Suprapubic skin (tissue), 4 donors: ENCODE data around the gene TTF2.

Experiments used
- EP300 ChIP-seq: sonication (generic); formaldehyde crosslinking; IDR thresholded peaks from one replicate; pipeline ENCODE4 v1.6.1; 2017; ENCODE audit warnings: antibody characterized with exemption
- POLR2A ChIP-seq, 2 donors: fragments of 450-650 bp; IDR thresholded peaks; one replicate each; pipeline ENCODE4 v1.6.1; 2017; ENCODE audit warnings: antibody characterized with exemption in 2 of 2, mild to moderate bottlenecking in 2 of 2, moderate library complexity in 2 of 2
- POLR2AphosphoS5 ChIP-seq, 3 donors: sonication (generic); formaldehyde crosslinking; IDR thresholded peaks; one replicate each; pipeline ENCODE4 v1.6.1; 2017; ENCODE audit warnings: antibody characterized with exemption in 3 of 3
- TF ChIP-seq, protein P1 (sequence below), 2 donors: fragments of 200-600 bp in 1 of 2; fragments of 450-650 bp in 1 of 2; sonication (generic) in 1 of 2; IDR thresholded peaks; one replicate each; pipeline ENCODE4 v1.5.1; 2016 to 2019; ENCODE audit warnings: antibody characterized with exemption in 2 of 2, mild to moderate bottlenecking in 1 of 2, moderate library complexity in 1 of 2

DNA sequence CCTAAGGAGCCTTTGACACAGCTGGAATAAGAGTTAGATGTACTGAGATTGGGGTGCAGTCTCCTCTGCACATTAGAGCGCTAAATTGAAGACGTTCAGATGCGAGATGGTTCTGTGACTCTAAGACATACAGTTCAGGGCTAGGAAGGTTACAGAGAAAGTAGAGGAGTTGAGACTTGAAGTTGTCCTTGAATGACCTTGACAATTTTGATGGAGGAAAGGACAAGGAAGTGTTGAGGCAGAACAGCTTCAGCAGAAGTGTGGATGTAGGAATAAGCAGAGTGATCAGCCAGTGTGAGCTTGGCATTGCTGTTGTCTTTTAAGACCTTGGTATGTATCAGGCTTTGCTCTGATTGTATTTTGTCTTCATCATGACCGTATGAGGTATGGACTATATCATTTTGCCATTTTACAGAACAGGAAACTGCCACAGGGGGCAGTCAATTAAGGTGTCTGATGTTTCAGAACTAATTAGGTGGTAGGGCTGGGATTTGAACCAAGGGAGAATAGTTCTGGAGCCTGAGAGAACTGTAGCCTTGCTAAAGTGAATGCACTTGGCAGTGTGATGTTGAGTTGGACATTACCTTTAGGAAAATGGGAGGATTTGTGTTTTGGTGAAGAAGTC, 9.2 kb downstream of the TTF2 start:
- TF ChIP-seq POLR2AphosphoS5 (IDR thresholded peaks at IDR 0.05) (no peak), POLR2A (IDR thresholded peaks at IDR 0.05) (no peak), EP300 (no peak)
- TF ChIP-seq, protein P1, sequence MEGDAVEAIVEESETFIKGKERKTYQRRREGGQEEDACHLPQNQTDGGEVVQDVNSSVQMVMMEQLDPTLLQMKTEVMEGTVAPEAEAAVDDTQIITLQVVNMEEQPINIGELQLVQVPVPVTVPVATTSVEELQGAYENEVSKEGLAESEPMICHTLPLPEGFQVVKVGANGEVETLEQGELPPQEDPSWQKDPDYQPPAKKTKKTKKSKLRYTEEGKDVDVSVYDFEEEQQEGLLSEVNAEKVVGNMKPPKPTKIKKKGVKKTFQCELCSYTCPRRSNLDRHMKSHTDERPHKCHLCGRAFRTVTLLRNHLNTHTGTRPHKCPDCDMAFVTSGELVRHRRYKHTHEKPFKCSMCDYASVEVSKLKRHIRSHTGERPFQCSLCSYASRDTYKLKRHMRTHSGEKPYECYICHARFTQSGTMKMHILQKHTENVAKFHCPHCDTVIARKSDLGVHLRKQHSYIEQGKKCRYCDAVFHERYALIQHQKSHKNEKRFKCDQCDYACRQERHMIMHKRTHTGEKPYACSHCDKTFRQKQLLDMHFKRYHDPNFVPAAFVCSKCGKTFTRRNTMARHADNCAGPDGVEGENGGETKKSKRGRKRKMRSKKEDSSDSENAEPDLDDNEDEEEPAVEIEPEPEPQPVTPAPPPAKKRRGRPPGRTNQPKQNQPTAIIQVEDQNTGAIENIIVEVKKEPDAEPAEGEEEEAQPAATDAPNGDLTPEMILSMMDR (IDR thresholded peaks at IDR 0.05): no peak
